H9 (cell line): ENCODE results near the gene GAGE10. TPM values are rescaled to one million over a fixed set of nuclear protein-coding genes. Genes with fewer than 3 reads are reported as not detected.
"Not testable (repeated sequence)": the region's sequence is repeated elsewhere in the genome, so short reads cannot be mapped to it uniquely, and the experiment has no call there.

Experiments
- DNase-seq: peaks from one replicate; pipeline ENCODE4 v3.0.0-alpha.2; 2017
- H2AFZ ChIP-seq: one replicate; pipeline ENCODE4 v1.6.1; 2013; ENCODE audit warnings: mild to moderate bottlenecking, low read length, control low read depth, moderate library complexity
- H2AK5ac ChIP-seq: 2 replicates; pipeline ENCODE4 v1.6.1; 2013; ENCODE audit warnings: low read length, control low read depth, mixed read lengths; ENCODE audit not compliant: insufficient read length
- H2BK120ac ChIP-seq: one replicate; pipeline ENCODE4 v1.6.1; 2013; ENCODE audit warnings: low read depth, mild to moderate bottlenecking, low read length, control low read depth, inconsistent platforms; ENCODE audit not compliant: poor library complexity, severe bottlenecking
- H2BK12ac ChIP-seq: 2 replicates; pipeline ENCODE4 v1.6.1; 2013; ENCODE audit warnings: low read length, control low read depth, mixed read lengths, low read depth; ENCODE audit not compliant: insufficient read length
- H2BK15ac ChIP-seq: 2 replicates; pipeline ENCODE4 v1.6.1; 2013; ENCODE audit warnings: low read depth, low read length, control low read depth
- H2BK20ac ChIP-seq: one replicate; pipeline ENCODE4 v1.6.1; 2013; ENCODE audit warnings: low read depth, mild to moderate bottlenecking, low read length, control low read depth, inconsistent platforms; ENCODE audit not compliant: poor library complexity, severe bottlenecking
- H2BK5ac ChIP-seq: 2 replicates; pipeline ENCODE4 v1.6.1; 2013; ENCODE audit warnings: low read length, control low read depth, mixed read lengths; ENCODE audit not compliant: insufficient read length
- H3K14ac ChIP-seq: 2 replicates; pipeline ENCODE4 v1.6.1; 2013; ENCODE audit warnings: low read length, control low read depth; ENCODE audit not compliant: insufficient read depth
- H3K18ac ChIP-seq: 2 replicates; pipeline ENCODE4 v1.6.1; 2013; ENCODE audit warnings: low read depth, mild to moderate bottlenecking, mixed read lengths, low read length, control low read depth; ENCODE audit not compliant: insufficient read length
- H3K23ac ChIP-seq: 2 replicates; pipeline ENCODE4 v1.6.1; 2013; ENCODE audit warnings: low read length, control low read depth, mixed read lengths, low read depth; ENCODE audit not compliant: insufficient read length
- H3K23me2 ChIP-seq: 2 replicates; pipeline ENCODE4 v1.6.1; 2013; ENCODE audit warnings: low read depth, mild to moderate bottlenecking, mixed read lengths, low read length, control low read depth; ENCODE audit not compliant: insufficient read length, poor library complexity, severe bottlenecking
- H3K27ac ChIP-seq: 2 replicates; pipeline ENCODE4 v1.5.1; 2013; ENCODE audit warnings: low read length, control low read depth, mixed read lengths, low read depth; ENCODE audit not compliant: insufficient read length
- H3K27me3 ChIP-seq: 2 replicates; pipeline ENCODE4 v1.6.1; 2013; ENCODE audit warnings: low read length, control low read depth, inconsistent platforms; ENCODE audit not compliant: insufficient read depth
- H3K4ac ChIP-seq: 2 replicates; pipeline ENCODE4 v1.6.1; 2013; ENCODE audit warnings: low read depth, mild to moderate bottlenecking, control low read depth, inconsistent platforms, low read length, moderate library complexity
- H3K4me1 ChIP-seq: 2 replicates; pipeline ENCODE4 v1.6.1; 2013; ENCODE audit warnings: low read length, control low read depth, inconsistent platforms; ENCODE audit not compliant: insufficient read depth
- H3K4me2 ChIP-seq: 2 replicates; pipeline ENCODE4 v1.6.1; 2013; ENCODE audit warnings: low read length, control low read depth, mixed read lengths; ENCODE audit not compliant: insufficient read length, insufficient read depth
- H3K56ac ChIP-seq: 2 replicates; pipeline ENCODE4 v1.6.1; 2013; ENCODE audit warnings: low read depth, mild to moderate bottlenecking, mixed read lengths, low read length, control low read depth; ENCODE audit not compliant: insufficient read length
- H3K79me1 ChIP-seq: 2 replicates; pipeline ENCODE4 v1.6.1; 2013; ENCODE audit warnings: low read depth, mild to moderate bottlenecking, moderate library complexity, low read length, control low read depth, inconsistent platforms; ENCODE audit not compliant: insufficient read depth, poor library complexity, severe bottlenecking
- H3K79me2 ChIP-seq: 2 replicates; pipeline ENCODE4 v1.6.1; 2013; ENCODE audit warnings: low read length, control low read depth, inconsistent platforms; ENCODE audit not compliant: insufficient read depth
- H3K9ac ChIP-seq: 2 replicates; pipeline ENCODE4 v1.6.1; 2013; ENCODE audit warnings: low read length, control low read depth, mixed read lengths; ENCODE audit not compliant: insufficient read length; ENCODE audit errors: extremely low read depth
- H3K9me3 ChIP-seq: one replicate; pipeline ENCODE4 v1.6.1; 2013; ENCODE audit warnings: low read depth, low read length, inconsistent platforms; ENCODE audit not compliant: control insufficient read depth
- H3T11ph ChIP-seq: one replicate; pipeline ENCODE4 v1.6.1; 2013; ENCODE audit warnings: mild to moderate bottlenecking, low read length, control low read depth, inconsistent platforms
- H4K20me1 ChIP-seq: one replicate; pipeline ENCODE4 v1.6.1; 2013; ENCODE audit not compliant: control insufficient read depth, insufficient read length, insufficient read depth
- H4K5ac ChIP-seq: 2 replicates; pipeline ENCODE4 v1.6.1; 2013; ENCODE audit warnings: low read depth, mild to moderate bottlenecking, mixed read lengths, low read length, control low read depth; ENCODE audit not compliant: insufficient read length
- H4K8ac ChIP-seq: replicated peaks from 2 replicates; pipeline ENCODE4 v1.6.1; 2013; ENCODE audit warnings: low read length, control low read depth, mixed read lengths, low read depth; ENCODE audit not compliant: insufficient read length
- H4K91ac ChIP-seq: 2 replicates; pipeline ENCODE4 v1.6.1; 2013; ENCODE audit warnings: low read depth, mild to moderate bottlenecking, moderate library complexity, mixed read lengths, low read length, control low read depth; ENCODE audit not compliant: insufficient read length
- H3K27ac Mint-ChIP-seq, 3 experiments: 2 replicates in 2 of 3; 3 replicates in 1 of 3; pipeline ENCODE4 v1.8.0; 2020 to 2021; ENCODE audit warnings: mixed read lengths in 3 of 3, mild to moderate bottlenecking in 1 of 3, moderate library complexity in 1 of 3
- H3K27me3 Mint-ChIP-seq: 2 replicates; pipeline ENCODE4 v1.8.0; 2021; ENCODE audit warnings: low read depth, mild to moderate bottlenecking, moderate library complexity, mixed read lengths
- H3K36me3 Mint-ChIP-seq, 3 experiments: 2 replicates in 2 of 3; 3 replicates in 1 of 3; pipeline ENCODE4 v1.8.0; 2020 to 2021; ENCODE audit warnings: low read depth in 3 of 3, mixed read lengths in 3 of 3; ENCODE audit not compliant: insufficient read depth in 1 of 3
- H3K4me1 Mint-ChIP-seq, 2 experiments: 2 replicates each; pipeline ENCODE4 v1.8.0; 2020; ENCODE audit warnings: mixed read lengths in 2 of 2
- H3K4me3 Mint-ChIP-seq, 2 experiments: 2 replicates in 1 of 2; 3 replicates in 1 of 2; pipeline ENCODE4 v1.8.0; 2020 to 2021; ENCODE audit warnings: mild to moderate bottlenecking in 2 of 2, mixed read lengths in 2 of 2, moderate library complexity in 1 of 2
- H3K9me3 Mint-ChIP-seq, 2 experiments: 2 replicates in 1 of 2; 3 replicates in 1 of 2; pipeline ENCODE4 v1.8.0; 2020; ENCODE audit warnings: mild to moderate bottlenecking in 2 of 2, mixed read lengths in 2 of 2, moderate library complexity in 1 of 2
- WGBS: extraction: QIAGEN DNeasy Blood & Tissue Kit; methylation state at CpG from one replicate; pipeline ENCODE4 v1.1.7; 2013; ENCODE audit warnings: missing lambda C conversion rate, low lambda C conversion rate, mixed read lengths; ENCODE audit not compliant: insufficient read length; ENCODE audit errors: extremely low coverage; 5-methylcytosine and 5-hydroxymethylcytosine counted together
- total RNA-seq: library from RNA; stranded (reverse); gene quantifications from 2 replicates; pipeline ENCODE4 v1.2.1, GENCODE V29; 2021

Gene GAGE10
- total RNA-seq, 1 experiment from 2014 or later, result not detected

DNA sequence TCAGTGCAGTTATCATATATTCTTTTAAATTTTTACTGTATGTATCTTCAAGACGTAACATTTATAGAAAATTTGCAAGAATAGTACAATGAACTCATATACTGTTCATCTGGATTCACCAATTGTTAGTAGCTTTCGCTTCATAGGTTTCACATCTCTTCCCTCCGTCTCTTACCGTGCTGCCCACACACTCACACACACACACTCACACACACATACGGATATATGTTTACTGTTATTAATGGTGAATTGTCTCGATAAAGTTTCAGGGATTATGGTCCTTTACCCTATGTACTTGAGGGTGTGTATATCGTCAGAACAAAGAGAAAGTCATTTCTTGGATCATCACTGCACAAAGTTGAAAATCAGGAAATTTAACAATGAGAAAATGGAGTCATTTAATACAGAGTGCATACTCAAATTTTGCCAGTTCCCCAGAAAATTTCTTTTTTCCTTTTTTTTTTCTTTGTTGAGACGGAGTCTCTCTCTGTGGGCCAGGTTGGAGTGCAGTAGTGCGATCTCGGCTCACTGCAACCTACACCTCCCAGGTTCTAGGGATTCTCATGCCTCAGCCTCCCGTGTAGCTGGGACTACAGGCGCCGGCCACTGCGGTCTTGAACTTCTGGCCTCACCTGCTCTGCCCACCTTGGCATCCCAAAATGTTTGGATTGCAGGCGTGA is 41.2 kb downstream of the GAGE10 start:
- not testable (repeated sequence) for H3K27me3 ChIP-seq, H3K4me1 ChIP-seq, H2BK20ac ChIP-seq, H2BK5ac ChIP-seq, DNase-seq, H4K91ac ChIP-seq, H2BK120ac ChIP-seq, H3K9me3 ChIP-seq, H3K4ac ChIP-seq, H3K4me3 Mint-ChIP-seq, H4K8ac ChIP-seq, H2AFZ ChIP-seq, H3K27ac ChIP-seq, H3K36me3 Mint-ChIP-seq, H3K14ac ChIP-seq, H2BK12ac ChIP-seq, H2AK5ac ChIP-seq, H3K4me1 Mint-ChIP-seq, H3K4me2 ChIP-seq, H3K9ac ChIP-seq, H3K27ac Mint-ChIP-seq, H3K23me2 ChIP-seq, H3K27me3 Mint-ChIP-seq, H3K79me1 ChIP-seq, H3K18ac ChIP-seq, H3K23ac ChIP-seq, H4K5ac ChIP-seq, H3T11ph ChIP-seq, H2BK15ac ChIP-seq, H4K20me1 ChIP-seq, H3K56ac ChIP-seq, H3K79me2 ChIP-seq
- no CpG with 5 or more reads among the region's 15 CpGs for WGBS
- H3K9me3 Mint-ChIP-seq, result peaks cover 7 to 13% of the 10 kb centered on the region in 2 experiments

- not testable (repeated sequence) for H2BK5ac ChIP-seq, H3K4me2 ChIP-seq, H3K27me3 ChIP-seq, H4K91ac ChIP-seq, H3K4me1 Mint-ChIP-seq, H3K14ac ChIP-seq, H3T11ph ChIP-seq, H2BK20ac ChIP-seq, H3K4ac ChIP-seq, H4K8ac ChIP-seq, H3K4me3 Mint-ChIP-seq, DNase-seq, H4K20me1 ChIP-seq, H3K27me3 Mint-ChIP-seq, H3K4me1 ChIP-seq, H3K79me2 ChIP-seq, H2AK5ac ChIP-seq, H3K27ac Mint-ChIP-seq, H3K9me3 ChIP-seq, H3K79me1 ChIP-seq, H3K56ac ChIP-seq, H3K27ac ChIP-seq, H2BK12ac ChIP-seq, H3K36me3 Mint-ChIP-seq, H3K23me2 ChIP-seq, H2AFZ ChIP-seq, H3K23ac ChIP-seq, H4K5ac ChIP-seq, H2BK120ac ChIP-seq, H3K9ac ChIP-seq, H3K18ac ChIP-seq, H2BK15ac ChIP-seq
- H3K9me3 Mint-ChIP-seq, result peaks cover 7 to 13% of the 10 kb centered on the region in 2 experiments
- no CpG with 5 or more reads among the region's 10 CpGs for WGBS
Measured at GRCh38 chrX:49345402-49345801, 42.0 kb downstream of the GAGE10 start.
